NCI-H187 (cell line): Measurements from ENCODE around the gene PRKCB.
A peak's percentile ranks its signal among the peaks of the same experiment; 100 is the strongest.

Experiments
- DNase-seq, 2 experiments: peaks; one replicate each; lab custom pipeline; 2025; lab: John Stamatoyannopoulos, UW

The PRKCB gene

DNA sequence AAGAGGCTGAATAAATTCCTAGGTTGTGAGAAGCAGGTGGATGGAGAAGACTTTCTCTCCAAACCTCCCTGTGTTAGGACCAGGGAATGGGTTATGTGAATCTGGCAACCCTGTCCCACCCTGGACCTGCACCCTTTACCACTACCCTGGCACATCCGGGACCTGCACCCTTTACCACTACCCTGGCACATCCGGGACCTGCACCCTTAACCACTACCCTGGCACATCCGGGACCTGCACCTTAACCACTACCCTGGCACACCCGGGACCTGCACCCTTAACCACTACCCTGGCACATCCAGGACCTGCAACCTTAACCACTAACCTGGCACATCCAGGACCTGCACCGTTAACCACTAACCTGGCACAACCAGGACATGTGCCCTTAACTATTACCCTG, 213.3 kb downstream of the PRKCB start:
- DNase-seq, result no peak

DNA sequence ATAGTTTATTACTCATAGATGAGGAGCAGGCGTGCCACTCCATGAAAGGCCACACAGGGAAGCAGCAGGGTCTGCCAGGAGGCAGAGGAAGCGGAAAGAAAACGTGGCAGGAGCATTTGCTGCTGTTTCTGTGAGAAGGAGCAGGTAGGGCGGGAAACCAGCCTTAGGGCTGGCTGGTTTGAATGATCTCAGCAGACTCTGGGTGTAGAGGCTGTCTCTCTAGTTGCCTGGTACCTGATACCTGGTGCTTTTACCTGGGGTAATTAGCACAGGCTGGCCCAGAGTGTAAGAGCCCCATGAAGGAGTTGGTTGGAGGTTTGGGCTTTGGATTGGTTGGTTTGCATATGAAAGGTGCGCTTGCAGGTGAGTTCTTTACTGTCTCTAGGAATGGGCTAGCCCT, 215.3 kb downstream of the PRKCB start:
- no peak for DNase-seq

DNA sequence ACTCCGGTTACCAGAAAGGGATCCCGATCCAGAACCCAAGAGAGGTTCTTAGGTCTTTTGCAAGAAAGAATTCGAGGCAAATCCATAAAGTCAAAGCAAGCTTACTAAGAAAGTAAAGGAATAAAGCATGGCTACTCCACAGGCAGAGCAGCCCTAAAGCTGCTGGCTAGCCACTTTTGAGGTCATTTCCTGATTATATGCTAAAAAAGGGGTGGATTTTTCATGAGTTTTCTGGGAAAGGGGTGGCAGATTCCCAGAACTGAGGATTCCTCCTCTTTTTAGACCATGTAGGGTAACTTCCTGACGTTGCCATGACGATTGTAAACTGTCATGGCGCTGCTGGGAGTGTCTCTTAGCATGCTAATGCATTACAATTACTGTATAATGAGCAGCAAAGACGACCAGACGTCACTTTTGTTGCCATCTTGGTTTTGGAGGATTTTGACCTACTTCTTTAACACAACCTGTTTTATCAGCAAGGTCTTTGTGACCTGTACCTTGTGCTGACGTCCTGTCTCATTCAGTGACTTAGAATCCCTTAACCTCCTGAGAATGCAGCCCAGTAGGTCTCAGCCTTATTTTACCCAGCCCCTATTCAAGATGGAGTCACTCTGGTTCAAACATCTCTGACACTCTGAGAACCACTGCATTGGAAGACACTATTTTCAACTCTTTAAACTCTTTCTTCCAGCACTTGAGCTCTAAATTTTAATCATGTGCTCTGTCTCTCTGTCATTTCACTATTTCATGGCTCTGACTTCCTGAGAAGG, 216.7 kb downstream of the PRKCB start:
- no peak for DNase-seq

DNA sequence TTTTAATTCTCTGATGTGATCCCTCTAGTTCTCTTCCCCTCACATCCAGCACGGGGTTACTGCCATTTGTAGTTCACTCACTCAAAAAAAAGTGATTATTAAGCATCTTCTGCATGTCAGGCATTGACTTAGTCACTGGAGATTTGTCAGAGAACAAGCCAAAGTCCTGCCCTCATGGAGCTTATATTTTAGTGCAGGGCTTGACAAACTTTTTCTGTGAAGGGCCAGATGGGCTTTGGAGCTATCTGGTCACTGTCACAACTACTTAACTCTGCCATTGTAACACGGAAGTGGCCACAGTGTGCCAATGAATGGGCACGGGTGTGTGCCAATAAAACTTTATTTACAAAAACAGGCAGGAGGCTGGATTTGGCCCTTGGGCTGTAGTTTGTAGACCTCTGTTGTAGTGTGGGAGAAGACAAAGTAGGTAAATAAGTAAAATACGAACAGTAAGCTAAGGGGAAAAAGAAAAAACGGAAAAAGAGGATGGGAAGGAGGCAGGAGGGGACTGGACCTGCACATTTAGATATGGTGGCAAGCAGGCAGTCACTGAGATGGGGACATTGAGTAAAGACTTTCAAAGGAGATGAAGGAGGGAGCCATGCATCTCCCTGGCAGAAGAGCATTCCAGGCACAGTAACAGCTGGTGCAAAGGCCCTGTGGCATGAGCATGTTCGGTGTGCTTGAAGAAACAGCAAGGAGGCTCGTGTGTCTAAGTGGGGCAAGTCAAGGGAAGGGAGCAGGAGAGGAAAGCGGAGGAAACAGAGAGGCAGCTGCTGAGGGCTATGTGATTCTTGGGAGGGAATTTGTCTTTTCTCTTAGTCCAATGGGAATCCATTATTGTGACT, 217.5 kb downstream of the PRKCB start:
- DNase-seq, result no peak

DNA sequence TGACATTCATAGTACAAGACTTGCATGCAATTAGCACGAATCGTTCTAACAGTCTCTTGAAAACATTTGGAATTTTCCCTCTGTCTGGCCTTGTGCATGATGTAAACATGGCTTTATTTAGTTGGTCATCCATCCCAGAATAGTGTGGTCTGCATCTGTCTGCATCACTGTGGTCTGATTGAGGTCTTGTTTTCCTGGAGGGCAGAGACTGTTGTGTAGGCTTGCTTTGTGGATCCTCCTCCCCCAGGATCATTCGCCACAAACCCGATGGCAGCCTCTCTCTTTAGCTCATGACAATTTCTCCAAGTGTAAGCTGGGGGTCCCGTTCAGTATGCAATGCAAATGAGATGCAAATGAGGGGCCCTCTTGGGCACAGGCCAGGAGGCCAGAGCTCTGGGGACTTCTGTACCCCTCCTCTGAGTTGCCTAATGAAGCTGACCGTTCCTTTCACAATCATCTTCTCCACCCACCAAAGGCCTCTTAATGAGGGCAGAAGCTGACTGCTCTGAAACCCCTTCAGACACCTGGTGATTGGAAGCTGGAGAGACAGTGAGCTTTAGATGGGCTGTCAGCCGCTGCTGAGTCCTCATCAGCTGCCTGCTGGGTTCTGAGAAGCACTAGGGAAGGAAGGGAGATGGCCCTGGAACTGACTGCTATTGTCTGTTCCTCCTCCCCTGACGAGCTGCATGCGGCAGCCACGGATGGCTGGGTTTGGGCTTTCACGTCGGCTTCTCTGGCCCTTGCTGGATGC, 219.1 kb downstream of the PRKCB start:
- DNase-seq, result no peak

DNA sequence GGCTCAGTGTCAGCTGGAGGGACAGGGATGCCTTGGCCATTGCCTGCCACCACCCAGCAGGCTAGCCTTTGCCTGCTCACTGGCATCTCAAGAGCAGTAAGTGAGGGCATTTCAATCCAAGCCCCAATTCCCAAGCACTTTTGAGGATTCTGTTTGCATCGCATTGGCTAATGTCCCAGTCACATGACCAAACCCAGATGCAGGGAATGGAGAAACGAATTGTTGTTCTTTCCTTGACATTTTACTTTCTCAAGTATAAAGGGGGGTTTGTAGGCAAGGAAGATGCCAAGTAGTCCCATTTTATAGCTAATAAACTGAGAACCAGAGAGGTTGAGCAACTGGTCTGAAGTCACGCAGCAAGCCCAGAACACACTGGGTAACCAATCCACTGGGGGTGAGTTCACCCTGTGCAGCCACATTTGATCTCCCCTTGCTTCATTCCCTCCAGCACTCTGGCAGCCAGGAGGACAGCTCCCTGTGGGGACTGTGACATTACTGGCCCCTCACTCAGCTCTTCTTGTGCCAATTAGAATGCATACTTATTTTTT, 226.6 kb downstream of the PRKCB start:
- no peak for DNase-seq

DNA sequence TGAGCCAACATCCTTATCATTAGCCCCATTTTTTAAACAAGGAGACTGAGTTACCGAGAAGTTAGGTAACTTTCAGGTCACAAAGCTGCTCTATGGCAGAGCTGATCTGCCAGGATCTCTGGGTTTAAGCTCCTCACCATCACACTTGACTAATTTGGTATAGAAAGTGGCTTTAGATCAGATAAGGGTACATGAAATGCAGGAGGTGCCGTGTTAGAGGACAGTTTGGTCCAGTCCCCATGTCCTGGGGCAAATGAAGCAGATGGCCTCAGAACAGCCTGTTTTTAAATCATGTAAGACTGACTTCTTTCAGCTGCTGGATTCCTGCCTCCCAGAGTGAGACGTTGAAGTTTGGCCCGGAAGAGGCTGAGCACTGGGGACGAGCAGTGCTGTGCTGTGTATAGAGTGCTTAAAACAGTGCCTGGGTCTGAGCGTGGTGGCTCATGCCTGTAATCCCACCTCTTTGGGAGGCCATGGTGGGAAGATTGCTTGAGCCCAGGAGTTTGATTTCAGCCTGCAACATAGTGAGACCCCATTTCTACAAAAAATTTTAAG, 233.3 kb downstream of the PRKCB start:
- no peak for DNase-seq

DNA sequence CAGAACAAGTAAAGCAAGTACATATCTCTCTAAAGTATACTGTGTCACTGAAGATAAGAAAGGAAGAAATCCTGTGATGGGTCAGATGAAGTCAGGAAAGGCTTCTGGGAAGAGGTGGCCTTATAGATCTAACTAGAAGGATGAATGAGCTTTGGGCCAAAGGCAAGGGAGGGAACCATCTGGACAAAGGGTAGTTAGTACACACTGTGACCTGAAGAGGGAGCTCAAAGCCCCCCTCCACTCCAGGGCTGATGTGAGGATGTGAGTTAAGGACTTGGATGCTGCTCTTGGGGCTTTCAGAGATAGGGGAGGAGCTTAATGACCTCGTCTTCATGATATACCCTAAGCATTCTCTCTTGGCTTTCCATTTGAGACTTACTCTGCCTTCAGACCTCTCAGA, 235.1 kb downstream of the PRKCB start:
- DNase-seq, result peak in 1 of 2 experiments; percentile 4

DNA sequence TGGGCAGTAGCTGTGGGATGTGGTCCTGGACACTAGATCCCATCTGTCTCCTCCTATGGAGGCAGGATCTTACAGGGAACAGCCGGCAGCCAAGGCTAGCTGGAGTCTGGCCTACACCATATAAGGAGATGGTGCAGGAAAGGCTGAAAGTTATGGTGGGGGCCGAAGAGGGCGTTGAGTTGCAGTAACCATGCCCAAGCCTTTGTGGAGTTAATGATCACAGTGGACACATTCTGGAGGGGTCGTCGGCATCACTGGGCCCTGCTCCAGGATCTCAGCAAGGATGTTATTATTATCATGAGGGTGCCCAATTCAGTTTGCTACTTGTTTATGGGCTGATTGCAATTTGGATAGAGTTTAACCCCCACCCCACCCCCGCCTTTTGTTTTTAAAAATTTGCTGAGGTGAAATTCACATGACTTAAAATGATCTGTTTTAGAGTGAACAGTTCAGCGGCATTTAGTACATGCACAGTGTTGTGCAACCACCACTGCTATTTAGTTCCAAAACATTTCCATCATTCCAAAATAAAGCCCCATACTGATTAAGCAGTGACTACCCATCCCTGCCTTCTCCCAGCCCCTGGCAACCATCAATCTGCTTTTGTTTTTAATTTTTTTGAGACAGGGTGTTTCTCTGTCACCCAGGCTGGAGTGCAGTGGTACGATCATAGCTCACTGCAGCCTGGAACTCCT, 236.0 kb downstream of the PRKCB start:
- no peak for DNase-seq

DNA sequence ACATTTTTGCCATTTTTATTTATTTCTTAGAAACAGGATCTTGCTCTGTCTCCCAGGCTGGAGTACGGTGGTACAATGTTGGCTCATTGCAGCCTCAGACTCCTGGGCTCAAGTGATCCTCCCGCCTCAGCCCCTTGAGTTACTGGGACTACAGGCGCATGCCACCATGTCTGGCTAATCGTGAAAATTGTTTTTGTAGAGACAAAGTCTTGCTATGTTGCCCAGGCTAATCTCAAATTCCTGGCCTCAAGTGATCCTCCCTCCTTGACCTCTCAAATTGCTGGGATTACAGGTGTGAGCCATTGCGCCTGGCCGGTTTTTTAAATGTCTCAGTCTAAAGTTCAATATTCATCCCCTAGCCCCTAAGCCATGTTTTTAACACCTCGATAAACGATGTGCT, 237.5 kb downstream of the PRKCB start:
- DNase-seq, result no peak

DNA sequence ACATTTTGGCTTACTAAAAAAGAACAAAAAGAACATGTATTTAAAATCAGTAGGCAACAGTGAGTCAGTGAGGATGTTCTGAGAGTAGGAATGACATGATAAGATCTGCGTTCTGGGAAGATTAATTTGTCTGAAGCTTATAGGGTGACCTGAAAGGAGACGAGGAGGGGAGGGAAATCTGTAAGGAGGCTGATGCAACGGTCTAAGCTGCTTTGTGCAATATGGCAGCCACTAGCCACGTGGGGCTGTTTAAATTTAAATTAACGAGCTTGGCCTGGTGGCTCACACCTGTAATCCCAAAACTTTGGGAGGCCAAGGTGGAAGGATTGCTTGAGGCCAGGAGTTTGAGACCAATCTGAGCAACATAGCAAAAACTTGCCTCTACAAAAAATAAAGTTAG, 238.8 kb downstream of the PRKCB start:
- no peak for DNase-seq

DNA sequence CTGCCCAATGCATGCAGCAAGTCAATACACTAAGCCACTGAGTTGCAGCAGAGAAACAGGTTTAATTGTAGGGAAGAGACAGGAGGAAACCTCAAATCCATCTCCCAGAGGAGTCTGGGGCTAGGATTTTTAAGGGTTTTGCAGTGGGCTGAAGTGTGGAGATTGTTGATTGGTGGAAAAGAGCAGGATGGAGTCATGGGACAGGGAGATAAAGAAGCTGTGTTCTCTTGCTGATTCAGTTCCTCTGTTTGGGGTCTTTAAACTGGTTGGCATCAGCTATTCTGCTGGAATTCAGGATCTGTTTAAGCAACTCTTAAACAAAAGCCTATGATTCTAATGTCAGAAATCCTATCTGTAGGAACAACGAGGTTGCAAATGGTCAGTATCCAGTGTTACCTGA, 239.5 kb downstream of the PRKCB start:
- DNase-seq, result no peak

DNA sequence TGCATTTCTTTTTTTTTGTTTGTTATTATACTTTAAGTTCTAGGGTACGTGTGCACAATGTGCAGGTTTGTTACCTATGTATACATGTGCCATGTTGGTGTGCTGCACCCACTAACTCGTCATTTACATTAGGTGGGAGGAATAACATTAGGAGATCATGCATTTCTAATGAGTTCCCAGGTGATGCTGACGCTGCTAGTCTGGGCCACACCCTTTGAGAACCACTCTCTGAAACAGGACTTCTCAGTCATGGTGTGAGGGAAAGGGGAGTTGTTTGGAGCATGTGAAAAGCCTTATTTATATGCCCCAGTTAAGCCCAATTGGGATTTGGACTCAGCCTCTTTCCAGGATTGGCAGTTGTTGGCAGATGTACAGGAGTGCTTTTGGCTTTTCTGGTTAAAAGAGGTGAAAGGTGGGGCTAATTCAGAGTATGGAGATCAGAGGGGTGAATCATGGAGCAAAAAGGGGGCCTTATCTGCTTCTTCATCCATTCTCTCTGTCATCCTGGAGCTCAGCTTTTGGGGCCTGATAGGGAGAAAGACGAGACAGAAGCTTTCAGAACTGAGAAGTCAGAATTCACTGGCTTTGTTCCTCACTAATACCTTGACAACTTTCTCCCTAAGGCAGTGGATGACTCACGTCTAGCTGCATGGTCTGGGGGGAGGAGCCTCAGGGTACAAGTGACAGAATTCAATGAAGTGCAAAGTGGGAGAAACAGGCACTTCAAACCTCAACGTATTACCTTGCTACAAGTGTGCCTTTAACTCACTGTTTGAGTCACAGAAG, 240.3 kb downstream of the PRKCB start:
- DNase-seq, result no peak

DNA sequence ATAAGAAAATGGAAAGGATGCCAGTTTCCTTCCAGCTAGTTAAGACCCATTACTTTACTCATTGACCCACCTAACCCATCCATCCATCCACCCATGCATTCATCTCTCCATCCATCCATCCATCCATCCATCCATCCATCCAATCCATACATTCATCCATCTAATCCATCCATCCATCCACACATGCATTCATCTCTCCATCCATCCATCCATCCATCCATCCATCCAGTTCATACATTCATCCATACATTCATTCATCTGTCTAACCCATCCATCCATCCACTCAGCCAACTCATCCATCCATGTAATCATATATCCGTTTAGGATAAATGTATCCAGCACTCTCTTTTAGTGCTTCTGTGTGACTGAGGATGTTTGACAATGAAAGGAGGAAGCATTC, 241.5 kb downstream of the PRKCB start:
- DNase-seq, result no peak

DNA sequence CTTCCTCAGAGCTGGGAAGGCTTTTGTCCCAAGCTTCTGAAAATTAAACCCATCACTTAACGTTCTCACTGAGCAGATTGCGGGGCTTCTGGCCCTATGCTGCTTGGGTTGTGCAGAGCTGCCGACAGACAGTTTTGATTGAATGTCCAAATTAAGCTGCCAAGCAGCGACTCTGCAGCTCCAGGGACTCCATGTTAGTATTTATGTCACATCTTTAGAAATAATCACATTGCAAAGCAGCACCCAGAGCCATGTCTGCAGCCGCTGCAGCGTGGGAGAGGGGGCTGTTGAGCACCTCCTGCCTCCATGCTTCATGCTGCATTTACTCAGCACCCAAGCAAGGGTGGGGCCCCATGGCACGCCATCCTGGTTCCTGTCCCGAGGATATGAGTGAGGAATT, 242.2 kb downstream of the PRKCB start:
- DNase-seq, result no peak

DNA sequence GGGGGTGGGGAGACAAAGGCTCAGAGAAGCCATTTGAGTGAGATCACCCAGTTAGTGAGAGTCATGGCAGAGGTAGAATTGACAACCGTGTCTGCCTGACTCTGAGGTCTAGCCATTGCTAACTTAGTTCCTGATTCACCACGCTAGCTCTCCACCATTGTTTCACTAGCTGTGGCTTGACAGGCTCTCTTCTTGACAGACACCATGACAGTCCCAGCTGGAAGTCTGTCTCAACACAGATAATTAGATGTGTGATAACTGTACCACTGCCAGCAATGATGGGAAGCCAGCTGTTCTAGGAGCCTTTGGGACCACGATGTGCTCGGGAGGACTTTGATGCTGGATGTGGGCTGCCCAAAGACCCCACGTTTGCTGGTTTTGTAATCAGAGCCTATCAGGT, 249.9 kb downstream of the PRKCB start:
- no peak for DNase-seq

DNA sequence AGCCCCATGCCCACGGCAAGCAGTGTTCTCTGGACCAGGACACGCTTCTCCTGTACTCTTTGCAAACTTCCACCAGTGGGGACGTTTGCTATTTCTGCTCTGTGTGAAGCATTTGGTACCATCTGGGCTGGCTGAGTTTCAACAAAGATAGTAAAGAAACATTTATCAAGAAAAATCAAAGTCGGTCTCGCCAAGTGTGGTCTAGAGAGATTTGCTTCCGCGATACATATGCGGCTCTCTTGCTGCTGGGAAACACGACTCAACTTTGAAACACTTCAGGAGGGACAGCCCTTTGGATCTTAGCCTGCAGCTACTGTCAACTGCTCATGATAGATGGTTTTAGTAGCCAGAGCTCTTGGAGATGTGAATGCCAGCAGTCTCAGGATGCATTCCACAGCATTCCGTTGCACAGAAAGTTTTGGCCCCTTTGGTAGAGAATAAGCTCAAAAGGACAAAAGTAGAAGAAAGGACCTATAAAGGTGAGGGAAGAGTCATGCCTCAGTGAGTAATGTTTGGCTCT, 252.2 kb downstream of the PRKCB start:
- DNase-seq, result no peak

DNA sequence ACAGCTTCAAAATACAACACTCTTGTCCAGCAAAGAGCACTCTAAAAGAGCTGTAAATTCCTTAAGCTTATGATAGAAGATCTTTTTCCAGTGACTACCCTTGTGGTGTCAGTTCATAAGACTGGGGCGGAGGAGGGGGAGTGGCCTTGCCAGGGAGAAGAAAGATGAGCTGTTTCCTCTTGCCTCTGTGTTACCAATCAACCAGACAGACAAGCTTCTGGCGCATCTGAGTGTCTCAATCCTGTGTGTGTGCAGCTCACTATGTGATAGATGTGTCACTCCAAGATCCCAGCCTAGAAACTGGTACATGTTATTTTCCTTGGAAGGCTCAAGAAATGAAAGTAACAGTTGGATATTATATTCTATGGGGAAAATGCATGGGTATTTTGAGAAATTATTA, 253.0 kb downstream of the PRKCB start:
- DNase-seq, result no peak

DNA sequence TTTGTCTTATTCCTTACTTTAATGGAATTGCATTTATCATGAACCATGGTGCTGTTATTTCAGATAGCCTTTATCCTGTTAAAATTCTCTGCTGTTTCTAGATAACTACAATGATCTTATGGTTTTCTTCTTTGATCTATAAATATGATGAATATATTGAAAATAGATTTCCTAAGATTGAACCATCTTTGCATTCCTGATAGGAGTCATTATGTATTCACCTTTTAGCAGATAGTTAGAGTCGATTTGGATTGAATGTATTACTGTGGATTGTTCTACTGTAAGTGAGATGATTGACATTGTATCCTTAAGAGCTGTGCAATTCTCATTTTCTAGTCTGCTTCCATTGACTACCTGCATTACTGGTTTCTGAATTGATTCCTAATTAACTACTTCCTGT, 255.3 kb downstream of the PRKCB start:
- DNase-seq, result no peak

DNA sequence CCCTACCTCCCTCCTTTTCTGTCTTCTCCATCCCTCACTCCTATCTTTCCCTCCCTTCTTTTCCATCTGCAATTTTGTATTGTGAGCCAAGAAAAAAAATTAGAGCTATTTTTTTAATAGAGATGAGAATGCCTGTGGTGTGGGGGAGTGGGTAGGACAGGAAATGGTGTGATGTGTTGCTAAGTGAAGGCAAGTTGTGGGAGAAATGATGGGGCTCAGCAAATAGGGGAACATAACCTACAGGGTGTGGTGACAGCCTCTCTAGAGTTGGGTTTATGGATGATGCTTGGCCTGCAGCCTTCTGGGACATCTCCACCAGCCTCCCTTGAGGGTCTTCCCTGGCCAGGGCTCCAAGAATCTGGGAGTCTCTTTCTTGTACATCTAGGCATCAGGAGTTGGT, 257.3 kb downstream of the PRKCB start:
- no peak for DNase-seq

DNA sequence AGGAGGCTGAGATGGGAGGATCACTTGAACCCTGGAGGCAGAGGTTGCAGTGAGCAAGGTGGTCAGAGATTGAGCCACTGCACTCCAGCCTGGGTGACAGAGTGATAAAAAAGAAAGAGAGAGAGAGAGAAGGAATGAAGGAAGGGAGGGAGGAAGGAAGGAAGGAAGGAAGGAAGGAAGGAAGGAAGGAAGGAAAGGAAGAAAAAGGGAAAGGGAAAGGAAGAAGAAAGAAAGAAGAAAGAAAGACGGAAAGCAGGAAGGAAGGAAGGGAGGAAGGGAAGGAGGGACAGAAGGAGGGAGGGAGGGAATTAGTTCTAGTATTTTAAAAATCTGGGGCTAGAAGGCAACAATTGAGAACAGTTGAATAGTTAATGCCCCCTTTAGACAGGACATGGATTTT, 258.9 kb downstream of the PRKCB start:
- DNase-seq, result no peak
